ENCODE data around the gene GSTT4.
"Not testable (repeated sequence)": the region's sequence is repeated elsewhere in the genome, so short reads cannot be mapped to it uniquely, and the experiment has no call there.

The GSTT4 gene

DNA sequence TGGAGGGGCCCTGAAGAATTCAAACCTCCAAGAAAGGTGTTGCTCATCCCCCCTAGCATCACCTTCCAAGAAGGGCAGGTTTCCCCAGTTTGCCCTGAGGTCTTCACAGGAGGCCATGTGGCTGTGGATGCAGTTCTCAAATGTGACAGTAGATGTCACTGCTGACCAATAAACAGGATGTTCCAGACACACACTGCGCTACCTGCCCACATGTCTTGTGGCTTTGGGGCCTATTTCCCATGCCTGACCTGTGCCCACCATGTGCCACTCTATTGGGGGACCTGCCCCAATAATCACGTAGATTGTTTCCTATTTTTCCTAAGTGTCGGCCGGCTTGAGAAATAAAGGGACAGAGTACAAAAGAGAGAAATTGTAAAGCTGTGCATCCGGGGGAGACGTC, 20.8 kb downstream of the GSTT4 start:
- Histone ChIP-seq H3K27ac (ENCODE audit: low read length) (no peak overlapping the region), H3K4me1 (ENCODE audit: low read length) (no peaks in the 10 kb centered on the region), H3K27me3 (ENCODE audit: low read depth, low read length) (no peaks in the 10 kb centered on the region), H3K9ac (ENCODE audit: low read length) (no peak overlapping the region), H2AFZ (ENCODE audit: low read depth, low read length) (no peak overlapping the region), H4K20me1 (ENCODE audit: insufficient read depth, low read length) (no peaks in the 10 kb centered on the region), H3K9me3 (ENCODE audit: insufficient read depth, low read length) (no peaks in the 10 kb centered on the region), H3K4me3 (ENCODE audit: low read length) (no peak overlapping the region), H3K79me2 (ENCODE audit: low read length) (no peaks in the 10 kb centered on the region), H3K36me3 (replicated peaks; ENCODE audit: low read depth, low read length) (no peaks in the 10 kb centered on the region), H3K4me2 (ENCODE audit: low read length) (no peak overlapping the region)
- TF ChIP-seq, protein P1, sequence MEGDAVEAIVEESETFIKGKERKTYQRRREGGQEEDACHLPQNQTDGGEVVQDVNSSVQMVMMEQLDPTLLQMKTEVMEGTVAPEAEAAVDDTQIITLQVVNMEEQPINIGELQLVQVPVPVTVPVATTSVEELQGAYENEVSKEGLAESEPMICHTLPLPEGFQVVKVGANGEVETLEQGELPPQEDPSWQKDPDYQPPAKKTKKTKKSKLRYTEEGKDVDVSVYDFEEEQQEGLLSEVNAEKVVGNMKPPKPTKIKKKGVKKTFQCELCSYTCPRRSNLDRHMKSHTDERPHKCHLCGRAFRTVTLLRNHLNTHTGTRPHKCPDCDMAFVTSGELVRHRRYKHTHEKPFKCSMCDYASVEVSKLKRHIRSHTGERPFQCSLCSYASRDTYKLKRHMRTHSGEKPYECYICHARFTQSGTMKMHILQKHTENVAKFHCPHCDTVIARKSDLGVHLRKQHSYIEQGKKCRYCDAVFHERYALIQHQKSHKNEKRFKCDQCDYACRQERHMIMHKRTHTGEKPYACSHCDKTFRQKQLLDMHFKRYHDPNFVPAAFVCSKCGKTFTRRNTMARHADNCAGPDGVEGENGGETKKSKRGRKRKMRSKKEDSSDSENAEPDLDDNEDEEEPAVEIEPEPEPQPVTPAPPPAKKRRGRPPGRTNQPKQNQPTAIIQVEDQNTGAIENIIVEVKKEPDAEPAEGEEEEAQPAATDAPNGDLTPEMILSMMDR (IDR thresholded peaks at IDR 0.05; ENCODE audit: low read depth, low read length) = peak; percentile 55
- no peak for TF ChIP-seq EZH2phosphoT487 (IDR thresholded peaks at IDR 0.05; ENCODE audit: low read depth)

DNA sequence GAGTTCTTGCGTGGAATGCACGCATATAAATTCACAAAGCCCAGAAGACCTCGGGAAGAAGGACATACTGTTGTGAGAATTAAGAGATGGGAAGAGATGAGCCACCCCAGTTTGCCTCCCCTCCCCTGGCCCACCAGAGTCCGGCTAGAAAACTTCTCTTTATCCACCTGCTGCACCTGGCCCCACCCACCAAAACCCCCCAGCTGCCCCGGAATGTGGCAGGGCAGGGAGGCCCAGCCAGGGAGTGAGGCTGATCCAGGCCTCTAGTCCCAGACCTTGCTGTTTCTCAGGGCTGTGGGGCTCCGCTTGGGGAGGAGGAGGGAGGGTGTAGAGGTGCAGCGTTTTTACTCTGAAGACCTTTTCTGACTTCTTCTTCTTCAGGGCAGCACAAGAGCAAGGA, 24.7 kb downstream of the GSTT4 start:
- not testable (repeated sequence) for H3K27ac ChIP-seq (ENCODE audit: low read length); H3K9me3 ChIP-seq (ENCODE audit: insufficient read depth, low read length); H3K79me2 ChIP-seq (ENCODE audit: low read length); H4K20me1 ChIP-seq (ENCODE audit: insufficient read depth, low read length); H2AFZ ChIP-seq (ENCODE audit: low read depth, low read length); H3K4me3 ChIP-seq (ENCODE audit: low read length); H3K4me1 ChIP-seq (ENCODE audit: low read length); H3K27me3 ChIP-seq (ENCODE audit: low read depth, low read length); H3K36me3 ChIP-seq (replicated peaks; ENCODE audit: low read depth, low read length); H3K4me2 ChIP-seq (ENCODE audit: low read length); H3K9ac ChIP-seq (ENCODE audit: low read length)

DNA sequence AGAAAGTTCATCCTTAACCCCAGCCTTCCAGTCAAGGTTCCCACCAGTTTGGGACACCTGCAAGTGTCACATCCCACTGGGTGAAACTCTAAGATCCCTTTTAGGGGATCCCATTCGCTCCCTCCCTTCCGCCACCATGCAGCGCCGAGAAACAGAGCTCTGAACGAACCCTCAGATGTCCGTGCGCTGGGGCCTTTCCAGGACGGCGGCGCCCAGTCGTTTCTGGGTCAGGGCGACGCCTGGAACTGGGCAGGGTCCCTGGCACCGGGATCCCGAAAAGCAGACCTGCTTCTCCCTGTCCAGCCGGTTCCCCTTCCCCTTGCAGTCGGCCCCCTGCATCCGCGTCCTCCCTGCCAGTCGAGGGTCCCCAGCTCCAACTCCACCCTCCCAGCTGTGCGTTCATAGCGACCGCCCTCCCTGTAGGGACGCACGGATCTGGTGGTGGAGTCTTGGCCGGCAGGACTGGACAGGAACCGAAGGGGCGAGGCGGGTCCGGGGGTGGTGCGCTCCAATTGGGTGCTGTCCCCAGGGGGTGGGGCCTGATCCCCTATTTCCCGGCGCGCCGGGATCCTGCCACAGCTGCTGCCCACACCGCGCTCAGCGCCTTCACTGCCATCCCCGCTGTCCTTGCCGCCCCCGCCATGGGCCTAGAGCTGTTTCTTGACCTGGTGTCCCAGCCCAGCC, 25.6 kb downstream of the GSTT4 start, which contains the start of gene GSTT2:
Gene GSTT2, plus strand, starts transcription at position 578 of the 684 bp plus-strand sequence.
- H3K79me2 ChIP-seq (ENCODE audit: low read length); H3K4me1 ChIP-seq (ENCODE audit: low read length); H2AFZ ChIP-seq (ENCODE audit: low read depth, low read length); H3K27me3 ChIP-seq (ENCODE audit: low read depth, low read length); H3K36me3 ChIP-seq (replicated peaks; ENCODE audit: low read depth, low read length); H3K9me3 ChIP-seq (ENCODE audit: insufficient read depth, low read length); H3K9ac ChIP-seq (ENCODE audit: low read length); H3K27ac ChIP-seq (ENCODE audit: low read length); H3K4me3 ChIP-seq (ENCODE audit: low read length); H4K20me1 ChIP-seq (ENCODE audit: insufficient read depth, low read length); H3K4me2 ChIP-seq (ENCODE audit: low read length): not testable (repeated sequence)

DNA sequence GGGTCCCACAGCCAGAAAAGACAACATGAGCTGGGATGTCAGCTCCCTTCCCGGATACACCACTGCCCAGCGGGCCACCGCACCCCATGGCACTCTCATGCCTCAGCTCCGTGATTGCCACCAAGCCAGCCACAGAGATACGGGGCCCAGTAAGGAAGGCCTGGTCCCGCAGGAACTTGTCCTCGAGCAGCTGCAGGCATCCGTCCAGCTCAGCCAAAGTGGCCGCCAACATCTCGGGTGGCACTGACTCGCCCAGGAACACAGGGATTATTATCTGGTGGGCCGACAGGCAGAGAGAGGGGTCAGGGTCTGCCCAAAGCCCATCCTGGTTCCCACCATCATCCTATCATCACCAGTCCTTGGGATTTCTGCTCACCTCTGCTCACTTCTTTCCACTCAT, 27.9 kb downstream of the GSTT4 start:
- H3K36me3 ChIP-seq (replicated peaks; ENCODE audit: low read depth, low read length); H3K4me2 ChIP-seq (ENCODE audit: low read length): not testable (repeated sequence)

DNA sequence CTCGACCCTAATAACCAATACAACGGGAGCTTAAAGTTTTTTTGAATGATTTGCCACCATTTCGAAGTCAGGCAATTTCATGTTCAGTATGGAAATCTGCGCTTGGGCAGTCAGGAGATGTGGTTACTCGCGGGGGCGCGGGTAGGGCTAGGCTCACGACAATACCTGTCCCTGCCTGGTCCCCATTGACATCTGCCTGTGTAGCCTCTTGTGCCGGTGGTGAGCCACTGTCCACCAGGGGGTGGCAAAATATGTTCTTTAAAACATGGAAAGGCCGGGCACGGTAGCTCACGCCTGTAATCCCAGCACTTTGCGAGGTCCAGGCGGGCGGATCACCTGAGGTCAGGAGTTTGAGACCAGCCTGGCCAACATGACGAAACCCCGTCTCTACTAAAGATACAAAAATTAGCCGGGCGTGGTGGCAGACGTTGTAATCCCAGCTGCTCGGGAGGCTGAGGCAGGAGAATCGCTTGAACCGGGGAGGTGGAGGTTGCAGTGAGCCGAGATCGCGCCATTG, 30.4 kb downstream of the GSTT4 start:
- not testable (repeated sequence) for H3K4me2 ChIP-seq (ENCODE audit: low read length); H3K9ac ChIP-seq (ENCODE audit: low read length); H4K20me1 ChIP-seq (ENCODE audit: insufficient read depth, low read length); H3K9me3 ChIP-seq (ENCODE audit: insufficient read depth, low read length); H2AFZ ChIP-seq (ENCODE audit: low read depth, low read length); H3K4me1 ChIP-seq (ENCODE audit: low read length); H3K27me3 ChIP-seq (ENCODE audit: low read depth, low read length); H3K27ac ChIP-seq (ENCODE audit: low read length)
- Histone ChIP-seq H3K4me3 (ENCODE audit: low read length) (peak overlapping the region; percentile 31; the same call in 1 of the 2 replicates), H3K36me3 (replicated peaks; ENCODE audit: low read depth, low read length) (peaks cover 21% of the 10 kb centered on the region), H3K79me2 (ENCODE audit: low read length) (peaks cover 19% of the 10 kb centered on the region)

More for the DNA sequence above, 27.9 kb downstream of the GSTT4 start:
- H3K27me3 ChIP-seq (ENCODE audit: low read depth, low read length); H3K79me2 ChIP-seq (ENCODE audit: low read length); H2AFZ ChIP-seq (ENCODE audit: low read depth, low read length); H4K20me1 ChIP-seq (ENCODE audit: insufficient read depth, low read length); H3K4me3 ChIP-seq (ENCODE audit: low read length); H3K9me3 ChIP-seq (ENCODE audit: insufficient read depth, low read length); H3K9ac ChIP-seq (ENCODE audit: low read length); H3K27ac ChIP-seq (ENCODE audit: low read length); H3K4me1 ChIP-seq (ENCODE audit: low read length): not testable (repeated sequence)

DNA sequence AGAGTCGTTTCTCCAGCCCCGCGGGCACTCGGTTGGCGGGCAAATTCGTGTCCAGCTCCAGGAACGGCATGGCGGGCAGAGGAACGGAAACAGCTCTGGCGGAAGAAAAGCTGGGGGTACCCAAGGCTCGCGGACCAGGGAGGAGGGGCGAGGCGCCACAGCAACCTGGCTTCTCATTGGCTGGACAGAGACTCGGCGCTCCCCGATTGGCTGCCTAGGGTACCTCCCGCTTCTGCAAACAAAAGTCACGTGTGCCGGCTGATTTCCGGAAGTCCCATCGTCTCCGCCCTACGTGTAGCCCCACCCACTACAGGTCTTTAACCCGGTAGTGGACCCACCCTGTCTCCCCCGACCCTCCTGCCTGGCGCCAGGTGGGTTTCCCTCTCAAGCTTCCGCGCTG, 30.9 kb downstream of the GSTT4 start, which contains the start of gene DDT:
Gene DDT, minus strand, starts transcription at position 97 of the 400 bp plus-strand sequence. Its CDS starts 27 bp downstream, at position 70.
- not testable (repeated sequence) for H4K20me1 ChIP-seq (ENCODE audit: insufficient read depth, low read length); H3K27ac ChIP-seq (ENCODE audit: low read length); H2AFZ ChIP-seq (ENCODE audit: low read depth, low read length); H3K9me3 ChIP-seq (ENCODE audit: insufficient read depth, low read length); H3K9ac ChIP-seq (ENCODE audit: low read length); H3K27me3 ChIP-seq (ENCODE audit: low read depth, low read length); H3K4me1 ChIP-seq (ENCODE audit: low read length); H3K4me2 ChIP-seq (ENCODE audit: low read length)
- Histone ChIP-seq H3K4me3 (ENCODE audit: low read length) (peak within 1 kb of the TSS; percentile 31; the same call in 1 of the 2 replicates), H3K79me2 (ENCODE audit: low read length) (peaks cover 23% of the 10 kb centered on the region), H3K36me3 (replicated peaks; ENCODE audit: low read depth, low read length) (peaks cover 26% of the 10 kb centered on the region)

DNA sequence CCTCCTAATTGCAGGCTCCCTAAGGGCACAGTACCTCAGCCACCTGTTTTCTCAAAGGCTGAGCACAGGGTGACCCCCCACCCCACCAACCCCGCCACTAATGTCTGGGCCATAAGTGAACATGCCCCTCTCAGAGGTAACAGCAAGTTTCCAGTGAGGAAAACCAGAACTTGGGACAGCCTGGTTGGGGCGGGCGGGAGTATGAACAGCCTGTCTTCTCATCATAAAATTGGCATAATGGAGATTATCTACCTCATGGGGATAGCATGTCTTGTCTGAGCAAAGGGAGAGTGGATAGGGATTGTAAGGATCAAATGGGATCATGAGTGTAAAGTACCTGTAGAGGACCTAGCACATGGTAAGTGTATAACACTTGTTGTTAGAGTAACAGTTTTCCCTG, 33.3 kb downstream of the GSTT4 start:
- H3K4me3 ChIP-seq (ENCODE audit: low read length); H3K4me2 ChIP-seq (ENCODE audit: low read length); H3K4me1 ChIP-seq (ENCODE audit: low read length); H3K9ac ChIP-seq (ENCODE audit: low read length); H3K27ac ChIP-seq (ENCODE audit: low read length); H2AFZ ChIP-seq (ENCODE audit: low read depth, low read length); H3K27me3 ChIP-seq (ENCODE audit: low read depth, low read length); H4K20me1 ChIP-seq (ENCODE audit: insufficient read depth, low read length); H3K9me3 ChIP-seq (ENCODE audit: insufficient read depth, low read length): not testable (repeated sequence)
- Histone ChIP-seq H3K36me3 (replicated peaks; ENCODE audit: low read depth, low read length) (peaks cover 30% of the 10 kb centered on the region), H3K79me2 (ENCODE audit: low read length) (peaks cover 28% of the 10 kb centered on the region)

Data from OCI-LY3 (cell line).